Activated CD4-positive, alpha-beta T cell treated with anti-CD3 and anti-CD28 coated beads, Interleukin-2, Interleukin-6, amounts not matched to agents 100 ng/mL and 50 ng/mL, durations not matched to agents 16 hours and 8 hours (primary cell): ENCODE measurements around the gene DUSP10.

Experiments
- DNase-seq: peaks from one replicate; pipeline ENCODE4 v3.0.0-alpha.2; 2020

DUSP10 gene

DNA sequence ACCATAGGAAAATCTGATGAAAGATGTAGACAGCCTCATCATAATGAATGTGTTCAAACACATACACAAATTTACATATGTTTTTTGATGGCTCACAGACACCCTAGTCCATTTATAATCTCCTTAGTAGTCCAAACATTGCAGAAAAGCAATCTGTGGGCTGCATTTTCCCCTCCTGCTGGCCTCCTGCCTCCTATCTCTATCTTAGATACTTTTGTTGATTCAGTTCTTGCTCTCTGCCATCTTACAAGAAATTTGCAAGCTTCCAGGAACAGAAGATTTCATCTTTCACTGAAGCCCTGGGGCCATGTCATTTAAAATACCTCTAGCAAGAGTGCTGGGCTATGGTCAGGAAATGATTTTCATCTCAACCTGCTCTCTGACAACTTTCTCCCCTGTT is 50.6 kb downstream of the DUSP10 start:
- DNase-seq = no peak

DNA sequence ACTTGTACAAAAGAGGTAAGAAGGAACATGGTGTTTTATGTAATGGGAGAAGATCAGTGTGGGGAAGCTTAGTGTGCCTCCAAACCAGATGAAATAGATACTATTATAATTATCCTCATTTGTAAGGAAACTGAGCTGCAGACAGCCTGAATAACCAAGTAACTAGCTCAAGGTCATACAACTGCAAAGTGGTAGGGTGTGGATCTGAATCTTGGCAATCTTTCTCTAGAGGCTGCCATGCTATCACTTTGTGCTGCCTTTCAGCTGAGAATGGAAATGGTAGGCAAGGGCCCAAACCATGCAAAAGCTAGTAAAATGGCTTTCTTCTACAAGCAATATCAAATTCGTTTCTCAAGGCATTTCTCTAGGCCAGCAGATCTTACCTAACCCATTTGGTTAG is 51.0 kb downstream of the DUSP10 start:
- no peak for DNase-seq

DNA sequence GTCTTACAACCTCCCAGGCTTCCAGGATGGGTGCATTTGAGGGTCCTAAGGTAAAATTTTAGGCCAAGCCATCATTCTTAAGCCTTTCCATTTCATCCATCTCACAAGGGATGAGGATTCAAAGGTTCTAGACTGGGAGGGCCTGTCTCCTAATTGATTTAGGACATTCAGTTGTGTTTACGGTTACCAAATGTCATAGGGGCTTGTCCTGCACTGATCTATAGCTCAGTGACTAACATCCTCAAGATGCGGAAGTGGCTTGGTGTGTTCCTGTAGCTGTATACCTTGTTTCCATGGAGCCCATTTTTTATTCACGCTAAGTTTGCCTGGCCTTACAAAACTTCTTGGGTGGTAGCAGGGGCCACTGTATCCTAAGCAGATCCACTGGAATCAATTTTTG is 52.8 kb downstream of the DUSP10 start:
- no peak for DNase-seq

DNA sequence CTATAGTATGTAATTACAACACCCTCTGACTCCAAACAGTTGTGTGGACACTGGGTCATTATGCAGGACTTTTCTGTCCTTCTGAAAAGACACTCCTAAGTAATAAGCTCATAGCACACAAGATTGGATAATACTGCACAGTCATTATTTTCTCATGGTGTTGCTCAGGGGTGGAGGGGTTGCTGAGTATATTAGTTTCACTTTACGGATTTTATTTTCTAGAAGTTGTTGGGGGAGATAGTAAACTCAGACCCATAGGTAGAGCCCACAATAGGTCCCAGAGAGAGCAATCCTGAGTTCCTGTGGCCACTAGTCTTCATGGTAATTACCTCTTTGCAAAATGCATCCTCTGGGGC is 53.4 kb downstream of the DUSP10 start:
- no peak for DNase-seq

DNA sequence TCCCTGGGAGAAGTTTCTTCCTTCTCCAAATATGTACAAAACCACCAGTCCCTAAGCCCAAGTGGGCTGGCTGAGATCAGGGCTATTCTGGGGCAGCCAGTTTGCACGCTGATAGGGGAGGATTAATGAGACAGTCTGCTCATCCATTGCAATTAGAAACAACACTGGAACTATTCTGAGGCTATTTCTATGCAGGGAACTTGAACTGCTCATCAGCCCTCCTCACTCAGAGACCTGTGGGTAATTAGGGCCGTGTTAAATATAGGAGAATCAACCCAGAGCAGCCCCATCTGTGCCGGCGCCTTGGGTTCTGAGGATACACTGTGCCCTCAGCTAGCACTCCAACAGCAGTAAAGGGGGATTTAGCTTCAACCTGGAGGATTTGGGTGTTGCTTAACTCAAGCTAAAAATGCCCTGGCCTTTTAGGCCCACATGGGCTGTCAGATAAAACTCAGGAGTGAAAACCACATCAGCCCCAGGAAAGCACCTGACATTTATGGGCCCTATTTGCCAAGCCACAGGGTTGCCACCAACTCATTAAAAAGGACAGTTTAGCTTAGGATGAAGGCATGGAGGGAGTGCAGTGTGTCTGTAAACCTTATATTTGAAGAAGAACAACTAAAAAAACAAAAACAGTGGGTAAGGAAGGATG is 53.9 kb downstream of the DUSP10 start:
- DNase-seq = no peak

DNA sequence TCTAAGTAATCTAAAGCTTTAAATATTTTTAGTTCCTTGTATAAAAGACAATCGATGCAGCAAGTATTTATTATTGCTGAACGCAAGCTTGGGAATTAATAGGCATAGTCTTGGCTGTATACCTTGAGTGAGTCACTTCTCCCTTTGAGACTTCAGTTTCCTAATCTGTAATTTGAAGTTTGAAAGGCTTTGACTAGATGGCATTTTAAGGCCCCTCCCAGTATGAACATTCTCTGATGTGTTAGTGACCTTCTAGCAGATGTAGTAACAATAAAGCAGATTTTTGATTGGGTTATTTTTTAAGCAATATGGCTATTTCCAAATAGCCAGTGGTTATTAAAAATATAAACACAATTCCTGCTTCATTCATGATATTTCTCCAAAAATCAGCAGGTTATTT is 58.2 kb downstream of the DUSP10 start:
- no peak for DNase-seq

DNA sequence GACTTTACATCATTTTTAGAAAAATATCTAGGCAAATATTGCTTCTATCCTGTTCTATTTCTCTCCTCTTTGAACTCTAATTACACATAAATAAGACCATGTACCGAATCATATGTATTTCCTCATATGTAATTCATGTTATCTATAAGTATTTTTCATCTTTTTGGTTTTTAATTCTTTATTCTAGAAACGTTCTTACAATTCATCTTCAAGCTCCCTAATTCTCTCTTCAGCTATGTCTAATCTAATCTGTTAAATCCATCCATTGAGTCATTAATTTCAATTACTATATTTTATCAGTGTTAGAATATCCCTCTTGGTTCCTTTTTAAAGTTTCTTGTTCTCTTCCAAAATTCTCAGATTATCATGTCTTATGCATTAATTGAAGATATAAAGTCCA is 61.8 kb downstream of the DUSP10 start:
- no peak for DNase-seq

DNA sequence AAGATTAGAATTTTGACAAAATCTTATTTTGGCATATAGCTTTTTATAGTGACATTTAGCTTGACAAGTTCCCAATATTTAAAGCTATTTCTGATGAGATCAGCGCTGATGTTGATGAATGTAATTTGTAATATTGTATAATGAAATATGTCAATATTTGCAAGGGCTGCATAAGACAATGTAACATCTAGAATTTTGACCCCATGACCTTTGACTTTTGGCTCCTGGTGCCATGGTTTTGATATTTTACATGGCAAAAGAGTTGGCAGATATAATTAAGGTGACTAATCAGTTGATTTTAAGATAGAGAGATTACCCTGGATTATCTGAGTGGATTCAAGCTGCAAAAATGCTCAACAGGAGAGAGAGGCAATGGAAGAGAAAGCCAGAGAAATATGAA is 63.9 kb downstream of the DUSP10 start:
- no peak for DNase-seq

DNA sequence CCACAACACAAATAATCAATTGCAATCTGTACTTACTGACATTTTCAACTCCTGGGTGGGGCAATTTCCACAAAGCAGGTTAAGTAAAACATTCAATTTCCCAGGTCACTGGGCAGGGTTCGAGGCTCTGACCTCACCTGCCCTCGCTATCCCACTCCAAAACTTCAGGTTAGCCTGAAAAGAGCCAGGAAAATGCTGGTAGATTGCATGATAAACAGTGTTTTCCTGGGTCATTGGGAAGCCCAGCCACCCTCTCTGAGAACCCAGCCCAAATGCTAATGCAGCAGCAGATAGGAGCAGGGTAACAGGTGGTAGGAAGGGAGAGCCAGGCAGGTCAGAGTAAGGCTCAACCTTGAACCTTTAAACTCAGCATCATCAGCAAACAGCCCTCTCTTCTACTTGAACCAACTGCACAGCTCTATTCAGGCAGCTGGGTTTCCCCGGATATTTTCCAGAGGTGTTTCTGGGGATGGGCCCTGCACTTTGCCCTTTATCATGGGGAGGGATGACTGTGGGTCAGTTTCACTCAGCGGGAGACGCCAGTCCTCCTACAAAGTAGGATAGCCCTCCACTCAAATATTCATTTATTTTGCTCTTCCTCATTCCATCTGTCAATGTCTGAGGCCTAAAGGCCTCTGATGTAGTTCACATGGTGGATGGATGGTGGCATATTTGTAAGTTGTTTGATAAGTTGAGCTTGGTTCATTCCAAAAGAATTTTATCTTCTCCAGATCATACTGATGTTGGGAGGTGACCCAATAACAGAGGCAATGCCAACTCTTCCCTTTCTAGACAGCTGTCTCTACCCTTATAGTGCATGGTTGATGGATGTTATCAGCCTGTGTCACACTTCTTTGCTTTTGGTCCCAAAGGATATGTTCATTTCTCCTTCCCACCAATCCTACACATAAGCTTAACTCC is 65.7 kb downstream of the DUSP10 start:
- DNase-seq = no peak

DNA sequence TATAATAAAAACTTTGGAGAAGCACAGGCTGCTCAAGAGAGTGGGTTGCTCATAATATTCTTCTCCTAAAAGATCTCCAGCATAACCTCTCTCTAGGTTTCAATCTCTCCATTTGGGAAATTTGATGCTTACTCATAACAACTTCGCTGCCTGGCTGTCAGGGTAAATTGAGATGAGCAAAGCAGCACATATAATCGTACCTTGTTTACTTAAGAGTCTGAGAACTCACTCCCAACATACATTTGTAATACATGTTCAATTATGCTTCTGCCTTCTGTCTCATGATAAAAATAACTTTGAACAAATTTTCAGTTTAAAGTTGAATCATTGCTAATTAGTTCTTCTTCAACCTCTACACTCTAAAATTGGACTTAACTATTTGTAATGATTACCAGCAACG is 68.9 kb downstream of the DUSP10 start:
- DNase-seq = no peak

DNA sequence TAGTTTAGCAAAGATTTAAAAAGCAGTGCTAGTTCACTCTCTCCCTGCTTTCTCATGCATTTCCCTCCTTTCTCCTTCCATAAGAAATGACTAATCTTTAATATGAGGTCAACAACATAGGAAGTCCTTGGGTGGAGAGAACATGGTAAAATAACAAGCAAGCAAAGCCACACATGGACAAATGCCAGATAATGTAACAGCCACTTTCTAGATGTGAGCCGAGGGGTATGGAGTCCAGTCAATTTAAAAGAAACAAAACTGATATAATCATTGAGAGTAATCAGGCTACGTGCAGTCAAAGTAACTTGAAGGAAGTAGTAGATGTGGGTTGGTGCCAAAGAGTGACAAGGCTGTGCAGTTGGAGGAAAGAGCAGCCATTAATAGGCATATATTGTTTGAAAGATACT is 69.6 kb downstream of the DUSP10 start:
- no peak for DNase-seq

DNA sequence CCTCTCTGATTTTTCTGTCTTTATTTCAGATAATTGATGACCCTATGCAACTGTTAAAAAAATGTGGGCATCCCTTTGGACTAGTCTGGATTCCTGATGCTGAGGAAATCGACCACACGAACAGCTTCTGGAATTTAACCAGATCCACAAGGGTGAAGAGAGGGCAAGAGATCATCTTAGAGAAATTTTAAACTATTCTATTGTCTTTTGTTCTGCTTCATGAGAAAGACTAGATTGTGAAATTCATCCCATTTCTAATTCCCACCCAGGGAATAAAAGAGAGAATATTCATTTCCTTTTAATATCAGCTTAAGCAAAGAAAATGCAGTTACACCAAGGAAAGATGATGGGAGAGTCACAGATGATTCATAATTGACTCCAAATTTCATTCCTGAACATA is 71.8 kb downstream of the DUSP10 start:
- DNase-seq = no peak

DNA sequence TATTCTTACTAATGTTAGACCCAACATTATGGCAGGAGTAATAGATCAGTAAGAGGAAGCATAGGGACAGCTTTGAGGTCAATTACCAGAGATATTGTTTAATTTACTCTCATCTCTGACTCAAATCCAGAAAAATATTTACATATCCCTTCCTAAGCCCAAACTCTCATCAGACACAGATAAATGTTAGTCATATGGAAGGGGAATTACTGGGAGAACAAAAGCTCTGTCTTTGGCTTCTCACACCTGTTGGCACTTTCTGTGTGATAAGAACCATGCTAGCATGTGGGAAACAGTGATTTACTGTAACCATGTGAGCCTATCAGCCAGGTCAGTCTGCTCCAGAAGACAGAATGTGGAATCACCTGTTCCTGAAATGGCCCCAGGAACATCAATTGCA is 72.4 kb downstream of the DUSP10 start:
- DNase-seq = no peak

DNA sequence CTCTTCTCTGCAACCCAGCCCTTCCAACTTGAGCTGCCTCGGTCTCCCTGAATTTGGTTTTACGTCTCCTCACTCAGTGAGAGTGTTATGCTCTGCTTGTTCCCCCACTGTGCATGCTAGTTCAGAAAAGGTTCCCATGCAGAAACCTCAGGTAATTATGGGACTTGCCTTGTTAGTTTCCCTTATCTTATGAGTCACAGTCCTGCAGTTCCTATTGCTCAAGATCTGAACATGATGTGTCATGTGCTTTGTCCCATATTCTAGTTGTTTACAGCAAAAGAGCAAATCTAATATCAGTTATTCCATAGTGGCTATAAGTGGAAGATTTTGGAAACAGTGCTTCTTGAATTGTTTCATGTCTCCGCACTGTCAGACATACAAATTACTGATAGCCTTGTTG is 74.4 kb downstream of the DUSP10 start:
- peak; percentile 49 for DNase-seq

DNA sequence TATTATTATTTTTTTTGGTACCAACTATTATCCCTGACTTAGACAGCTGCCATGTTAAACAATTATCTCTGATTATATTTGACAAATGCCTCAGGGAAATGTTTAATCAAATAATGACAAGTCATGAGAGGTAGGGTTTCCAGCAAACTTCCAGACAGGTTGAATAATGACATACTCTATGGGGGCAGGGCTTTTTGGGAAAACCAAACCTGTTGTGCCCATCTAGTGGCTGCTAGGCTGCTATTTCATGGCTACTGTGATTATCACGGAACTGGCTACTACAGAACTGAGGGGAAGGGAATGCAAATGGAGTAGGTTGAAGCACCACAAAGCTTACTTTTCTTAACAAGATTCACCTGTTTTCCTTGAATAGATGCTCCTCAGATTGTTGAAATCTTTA is 77.6 kb downstream of the DUSP10 start:
- no peak for DNase-seq

DNA sequence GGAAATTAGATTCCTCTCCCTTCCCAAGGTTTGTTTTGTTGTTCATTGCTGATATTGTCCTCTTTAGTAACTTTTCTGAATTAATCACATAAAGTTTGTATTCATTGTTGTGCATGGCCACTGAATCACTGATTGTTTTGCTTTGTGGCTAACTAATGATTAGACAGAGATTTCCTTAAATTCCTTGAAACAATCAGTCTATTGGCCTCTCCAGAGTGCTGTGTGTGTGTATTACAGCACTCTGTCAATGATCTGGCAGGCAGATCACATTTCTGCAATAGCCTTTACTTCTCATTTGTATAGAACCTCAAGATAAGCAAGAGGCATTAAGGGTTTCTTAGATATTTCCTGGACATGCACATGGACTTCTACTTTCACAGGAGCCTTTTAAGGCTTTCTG is 78.6 kb downstream of the DUSP10 start:
- DNase-seq = no peak

DNA sequence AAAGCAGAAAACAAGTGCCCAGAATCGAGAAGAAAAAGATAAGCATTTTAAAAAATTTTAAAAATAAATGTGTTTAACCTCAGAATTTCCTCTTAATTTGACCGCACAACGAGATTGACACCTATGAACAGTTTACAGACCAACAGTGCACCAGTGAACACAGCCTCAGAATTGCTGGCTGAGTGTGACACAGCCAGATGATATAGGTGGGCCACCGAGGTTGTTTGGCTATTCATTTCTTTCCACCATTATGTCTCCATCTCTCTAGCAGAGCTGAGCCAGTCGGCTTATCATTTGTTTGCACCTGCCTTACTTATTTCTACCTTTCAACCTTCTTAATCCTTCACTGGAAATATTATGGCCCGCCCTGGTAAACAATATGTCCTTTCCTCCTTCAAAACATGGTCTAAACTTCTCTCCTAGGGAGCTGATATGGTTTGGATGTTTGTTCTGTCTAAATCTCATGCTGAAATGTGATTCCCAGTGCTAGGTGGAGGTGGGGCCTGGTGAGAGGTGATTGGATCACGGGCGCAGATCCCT is 86.1 kb downstream of the DUSP10 start:
- no peak for DNase-seq
